Urinary bladder (tissue), 4 donors: ENCODE data around the gene FAM120A. TPM values are rescaled to one million over a fixed set of nuclear protein-coding genes. Genes with fewer than 3 reads are reported as not detected.

ENCODE experiments used
- DNase-seq: peaks from one replicate; pipeline ENCODE4 v3.0.0-alpha.2; 2015; ENCODE audit errors: extremely low spot score
- H3K27ac ChIP-seq: one replicate; pipeline ENCODE4 v1.5.1; 2013; ENCODE audit warnings: low read depth, mild to moderate bottlenecking, moderate library complexity
- H3K36me3 ChIP-seq: one replicate; pipeline ENCODE4 v1.6.1; 2013; ENCODE audit warnings: mild to moderate bottlenecking, moderate library complexity; ENCODE audit not compliant: insufficient read depth
- H3K4me1 ChIP-seq: one replicate; pipeline ENCODE4 v1.6.1; 2013; ENCODE audit warnings: mild to moderate bottlenecking, moderate library complexity; ENCODE audit not compliant: insufficient read depth
- H3K4me3 ChIP-seq: one replicate; pipeline ENCODE4 v1.5.1; 2013; ENCODE audit warnings: low read depth, low read length
- WGBS: extraction: QIAGEN DNeasy Blood & Tissue Kit; methylation state at CpG from one replicate; pipeline ENCODE4 v1.1.7; 2013; 5-methylcytosine and 5-hydroxymethylcytosine counted together
- polyA plus RNA-seq: library from polyadenylated mRNA; stranded (reverse); fragments of 200-250 nt; gene quantifications from one replicate; pipeline ENCODE4 v1.2.3, GENCODE V29; 2013
- total RNA-seq: library from RNA; depleted of rRNA; stranded (reverse); fragments of >200 nt; gene quantifications from one replicate; pipeline ENCODE4 v1.2.3, GENCODE V29; 2014
- donor health status: healthy with polysubstance abuse.
- donor health status: healthy.

The FAM120A gene
- total and polyA plus RNA-seq, 2 donors = 67.9 to 101 TPM

- 82% methylated on average over 2 of the region's 2 CpGs for WGBS
- H3K4me3 ChIP-seq = no peak overlapping the region
- H3K4me1 ChIP-seq = peaks cover 4% of the 10 kb centered on the region
- H3K36me3 ChIP-seq = no peaks in the 10 kb centered on the region
- DNase-seq = no peak
- H3K27ac ChIP-seq = no peak overlapping the region
Observed at GRCh38 chr9:93456504-93456903, 5.0 kb downstream of the FAM120A start.

GRCh38 chr9:93457006-93457405 lies 5.5 kb downstream of the FAM120A start:
- peaks cover 4% of the 10 kb centered on the region for H3K4me1 ChIP-seq
- WGBS = 88% methylated on average over 1 of the region's 1 CpG

GRCh38 chr9:93458712-93459111 lies 7.2 kb downstream of the FAM120A start:
- no peak overlapping the region for H3K4me3 ChIP-seq
- WGBS = 88% methylated on average over 4 of the region's 4 CpGs
- no peaks in the 10 kb centered on the region for H3K36me3 ChIP-seq
- H3K4me1 ChIP-seq = peaks cover 4% of the 10 kb centered on the region
- no peak for DNase-seq
- no peak overlapping the region for H3K27ac ChIP-seq

More at GRCh38 chr9:93457006-93457405, 5.5 kb downstream of the FAM120A start:
- H3K36me3 ChIP-seq = no peaks in the 10 kb centered on the region
- H3K27ac ChIP-seq = no peak overlapping the region
- no peak for DNase-seq
- H3K4me3 ChIP-seq = no peak overlapping the region

- Histone ChIP-seq H3K4me1 (peaks cover 4% of the 10 kb centered on the region), H3K4me3 (no peak overlapping the region), H3K27ac (no peak overlapping the region), H3K36me3 (no peaks in the 10 kb centered on the region)
- no peak for DNase-seq
Observed at GRCh38 chr9:93459432-93459847, 8.0 kb downstream of the FAM120A start.

- 88% methylated on average over 3 of the region's 3 CpGs for WGBS
- Histone ChIP-seq H3K4me1 (peaks cover 4% of the 10 kb centered on the region), H3K27ac (no peak overlapping the region), H3K36me3 (no peaks in the 10 kb centered on the region), H3K4me3 (no peak overlapping the region)
- no peak for DNase-seq
Observed at GRCh38 chr9:93460689-93461413, 9.4 kb downstream of the FAM120A start.

GRCh38 chr9:93461414-93461743 lies 9.9 kb downstream of the FAM120A start:
- peaks cover 4% of the 10 kb centered on the region for H3K4me1 ChIP-seq
- no peak overlapping the region for H3K27ac ChIP-seq
- no peaks in the 10 kb centered on the region for H3K36me3 ChIP-seq
- no peak overlapping the region for H3K4me3 ChIP-seq
- DNase-seq = no peak
- WGBS = 100% methylated on average over 1 of the region's 1 CpG

- 85% methylated on average over 2 of the region's 2 CpGs for WGBS
- Histone ChIP-seq H3K27ac (no peak overlapping the region), H3K36me3 (no peaks in the 10 kb centered on the region), H3K4me3 (no peak overlapping the region), H3K4me1 (peaks cover 4% of the 10 kb centered on the region)
- no peak for DNase-seq
Observed at GRCh38 chr9:93461821-93462220, 10.3 kb downstream of the FAM120A start.

- no peak overlapping the region for H3K27ac ChIP-seq
- no peak for DNase-seq
- H3K4me3 ChIP-seq = no peak overlapping the region
- peaks cover 4% of the 10 kb centered on the region for H3K4me1 ChIP-seq
- 92% methylated on average over 4 of the region's 4 CpGs for WGBS
- no peaks in the 10 kb centered on the region for H3K36me3 ChIP-seq
Observed at GRCh38 chr9:93463638-93464248, 12.3 kb downstream of the FAM120A start.

- no peak for DNase-seq
- Histone ChIP-seq H3K4me3 (no peak overlapping the region), H3K4me1 (peaks cover 1% of the 10 kb centered on the region), H3K36me3 (no peaks in the 10 kb centered on the region), H3K27ac (no peak overlapping the region)
- 58% methylated on average over 3 of the region's 3 CpGs for WGBS
Observed at GRCh38 chr9:93464395-93464794, 12.9 kb downstream of the FAM120A start.

- no peak for DNase-seq
- no peaks in the 10 kb centered on the region for H3K36me3 ChIP-seq
- H3K4me3 ChIP-seq = no peak overlapping the region
- no peaks in the 10 kb centered on the region for H3K4me1 ChIP-seq
- 56% methylated on average over 2 of the region's 2 CpGs for WGBS
- H3K27ac ChIP-seq = no peak overlapping the region
Observed at GRCh38 chr9:93464876-93465275, 13.4 kb downstream of the FAM120A start.

GRCh38 chr9:93465855-93466254 lies 14.4 kb downstream of the FAM120A start:
- DNase-seq = no peak
- H3K4me1 ChIP-seq = no peaks in the 10 kb centered on the region
- no peak overlapping the region for H3K27ac ChIP-seq
- 94% methylated on average over 6 of the region's 6 CpGs for WGBS
- H3K36me3 ChIP-seq = no peaks in the 10 kb centered on the region
- no peak overlapping the region for H3K4me3 ChIP-seq

- DNase-seq = no peak
- Histone ChIP-seq H3K4me1 (peaks cover 2% of the 10 kb centered on the region), H3K27ac (no peak overlapping the region), H3K4me3 (no peak overlapping the region), H3K36me3 (no peaks in the 10 kb centered on the region)
- 69% methylated on average over 7 of the region's 7 CpGs for WGBS
Observed at GRCh38 chr9:93466416-93467061, 15.1 kb downstream of the FAM120A start.

- no peak overlapping the region for H3K4me3 ChIP-seq
- peaks cover 2% of the 10 kb centered on the region for H3K4me1 ChIP-seq
- 43% methylated on average over 3 of the region's 3 CpGs for WGBS
- no peak for DNase-seq
- H3K36me3 ChIP-seq = no peaks in the 10 kb centered on the region
- H3K27ac ChIP-seq = no peak overlapping the region
Observed at GRCh38 chr9:93467062-93467416, 15.6 kb downstream of the FAM120A start.

GRCh38 chr9:93467462-93467861 lies 16.0 kb downstream of the FAM120A start:
- Histone ChIP-seq H3K4me1 (peaks cover 2% of the 10 kb centered on the region), H3K4me3 (no peak overlapping the region), H3K27ac (no peak overlapping the region), H3K36me3 (no peaks in the 10 kb centered on the region)
- 84% methylated on average over 3 of the region's 3 CpGs for WGBS
- no peak for DNase-seq
